ENCODE data around the gene PKN3.
A peak's percentile ranks its signal among the peaks of the same experiment; 100 is the strongest.
"Not testable (repeated sequence)": the region's sequence is repeated elsewhere in the genome, so short reads cannot be mapped to it uniquely, and the experiment has no call there.

The PKN3 gene

DNA sequence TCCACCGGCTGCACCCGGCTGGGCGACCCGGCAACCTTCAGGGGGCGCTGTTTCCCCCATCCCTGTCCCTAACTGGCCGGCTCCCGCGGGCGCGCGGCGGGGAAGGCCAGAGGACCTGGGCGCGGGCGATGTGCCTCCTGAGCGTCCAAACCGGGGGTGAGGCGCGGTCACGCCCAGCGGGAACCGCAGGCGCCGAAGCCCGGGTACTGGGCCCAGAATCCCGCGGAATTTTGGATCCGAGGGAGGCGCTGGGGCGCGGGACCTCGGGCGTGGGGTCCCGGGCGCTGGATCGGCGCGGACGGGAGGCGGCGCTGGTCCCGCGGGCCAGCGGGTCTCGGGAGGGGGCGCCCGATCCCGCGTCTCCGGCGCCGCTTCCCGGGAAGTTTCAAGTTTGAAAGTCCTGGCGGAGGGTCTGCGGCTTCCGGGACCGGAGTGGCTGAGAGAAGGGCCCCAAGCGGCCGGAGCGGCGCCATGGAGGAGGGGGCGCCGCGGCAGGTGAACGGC, at the start of gene PKN3:
PKN3 (plus strand) TSS at position 59 of the 504 bp plus-strand sequence; CDS start at position 472, 413 bp downstream.
- TF ChIP-seq CTCF (conservative IDR thresholded peaks at IDR 0.05), result peak; percentile 98
- peak within 1 kb of the TSS; percentile 59; the same call in 1 of the 2 replicates for H3K27ac ChIP-seq

GRCh38 chr9:128653908-128654307, 48.4 kb upstream of the PKN3 start:
- no peak overlapping the region for H3K27ac ChIP-seq
- TF ChIP-seq CTCF (conservative IDR thresholded peaks at IDR 0.05), result no peak

GRCh38 chr9:128654481-128654880, 47.8 kb upstream of the PKN3 start:
- no peak for TF ChIP-seq CTCF (conservative IDR thresholded peaks at IDR 0.05)
- no peak overlapping the region for H3K27ac ChIP-seq

DNA sequence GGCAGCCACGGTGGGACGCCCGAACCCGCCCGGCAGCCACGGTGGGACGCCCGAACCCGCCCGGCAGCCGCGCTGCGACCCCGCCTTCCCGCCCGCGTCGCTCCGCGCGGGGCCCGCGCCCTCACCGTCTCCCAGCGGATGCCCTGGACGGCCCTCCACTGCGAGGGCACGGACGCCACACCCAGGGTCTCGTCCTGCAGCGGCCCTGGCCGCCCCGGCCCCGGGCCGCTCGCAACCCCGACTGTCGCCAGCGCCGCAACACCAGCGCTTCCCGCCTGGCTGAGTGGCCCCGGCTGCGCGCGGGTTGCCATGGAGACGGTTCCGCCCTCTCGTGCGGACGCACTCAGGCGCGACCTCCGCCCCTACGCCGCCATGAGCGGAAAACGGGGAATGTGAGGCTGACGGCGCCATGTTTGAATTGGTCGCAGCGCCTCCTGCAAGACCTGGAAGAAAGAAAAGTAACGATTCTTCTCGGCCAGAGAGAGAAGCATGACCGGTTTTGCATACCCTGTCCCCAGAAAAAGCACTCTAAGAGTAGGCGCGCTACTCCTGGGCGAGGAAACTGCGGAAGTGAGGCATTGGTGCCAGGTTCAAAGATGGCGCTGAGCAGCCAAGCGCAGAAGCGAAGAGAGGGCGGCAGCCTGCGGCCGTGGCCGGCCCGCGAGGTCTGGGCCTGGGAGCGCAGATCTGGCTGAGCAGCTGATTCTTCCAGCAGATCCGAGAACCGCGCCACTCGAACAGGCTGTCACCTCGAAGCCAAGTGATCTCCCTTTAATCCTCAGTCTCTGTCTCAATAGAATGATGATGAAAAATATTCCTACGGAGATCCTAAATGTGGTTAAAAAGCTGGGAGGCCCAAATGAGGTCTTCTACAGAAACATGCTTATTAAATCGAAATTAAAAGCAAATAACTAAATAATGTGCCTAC, 45.6 kb upstream of the PKN3 start, which contains the start of gene DYNC2I2:
DYNC2I2 (minus strand) TSS at position 432 of the 928 bp plus-strand sequence; CDS start at position 311, 121 bp downstream.
- no peak for TF ChIP-seq CTCF (conservative IDR thresholded peaks at IDR 0.05)

DNA sequence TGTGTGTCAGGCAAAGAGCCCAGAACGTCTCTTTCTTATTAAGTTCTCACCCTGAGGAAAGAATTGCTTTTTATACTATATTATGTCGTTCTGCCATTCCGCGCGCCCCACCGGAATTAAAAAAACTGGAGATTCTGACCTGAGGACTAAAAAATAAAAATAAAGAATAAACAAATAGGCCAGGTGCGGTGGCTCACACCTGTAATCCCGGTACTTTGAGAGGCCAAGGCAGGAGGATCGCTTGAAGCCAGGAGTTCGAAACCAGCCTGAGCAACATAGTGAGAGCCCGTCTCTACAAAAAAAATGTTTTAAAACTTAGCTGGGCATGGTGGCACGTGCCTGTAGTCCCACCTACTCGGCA, 45.0 kb upstream of the PKN3 start:
- TF ChIP-seq CTCF (conservative IDR thresholded peaks at IDR 0.05), result no peak
- H3K27ac ChIP-seq, result peak overlapping the region; percentile 100

More for the DNA sequence above, 45.6 kb upstream of the PKN3 start, which contains the start of gene DYNC2I2:
- H3K27ac ChIP-seq, result peak within 1 kb of the TSS; percentile 100

- TF ChIP-seq CTCF (conservative IDR thresholded peaks at IDR 0.05), result no peak
- H3K27ac ChIP-seq, result peak overlapping the region; percentile 100
These were observed 44.5 kb upstream of the PKN3 start for GRCh38 chr9:128657796-128658195.

- H3K27ac ChIP-seq, result not testable (repeated sequence)
These were observed 35.8 kb upstream of the PKN3 start for GRCh38 chr9:128666481-128666941.
